ENCODE measurements around the gene RHOJ. TPM values are rescaled to one million over a fixed set of nuclear protein-coding genes. Genes with fewer than 3 reads are reported as not detected.

Gene RHOJ
- total RNA-seq, 1 donor from 2014 or later, result not detected

- TF ChIP-seq CTCF (IDR thresholded peaks at IDR 0.05; ENCODE audit: insufficient read depth, low read length, severe bottlenecking), result no peak
- no peak for FAIRE-seq
- no peaks in the 10 kb centered on the region for H3K36me3 ChIP-seq (ENCODE audit: control insufficient read depth, insufficient read depth, low read length)
Measured at GRCh38 chr14:63167044-63167443, 37.2 kb upstream of the RHOJ start.

GRCh38 chr14:63174760-63175191 is 29.5 kb upstream of the RHOJ start:
- no peak overlapping the region for H3K4me3 ChIP-seq (ENCODE audit: low read depth, low read length)
- FAIRE-seq (peak; percentile 64), DNase-seq (ENCODE audit: low read depth) (peak; percentile 64)
- H3K36me3 ChIP-seq (ENCODE audit: control insufficient read depth, insufficient read depth, low read length), result no peaks in the 10 kb centered on the region
- TF ChIP-seq CTCF (IDR thresholded peaks at IDR 0.05; ENCODE audit: insufficient read depth, low read length, severe bottlenecking), result peak; percentile 71
- no peaks in the 10 kb centered on the region for H3K27me3 ChIP-seq (ENCODE audit: control insufficient read depth, insufficient read depth, low read length)

More at GRCh38 chr14:63167044-63167443, 37.2 kb upstream of the RHOJ start:
- H3K4me3 ChIP-seq (ENCODE audit: low read depth, low read length), result no peak overlapping the region
- no peak for DNase-seq (ENCODE audit: low read depth)
- no peaks in the 10 kb centered on the region for H3K27me3 ChIP-seq (ENCODE audit: control insufficient read depth, insufficient read depth, low read length)

GRCh38 chr14:63175531-63175930 is 28.7 kb upstream of the RHOJ start:
- DNase-seq (ENCODE audit: low read depth), result no peak
- TF ChIP-seq CTCF (IDR thresholded peaks at IDR 0.05; ENCODE audit: insufficient read depth, low read length, severe bottlenecking), result no peak
- Histone ChIP-seq H3K4me3 (ENCODE audit: low read depth, low read length) (no peak overlapping the region), H3K36me3 (ENCODE audit: control insufficient read depth, insufficient read depth, low read length) (no peaks in the 10 kb centered on the region), H3K27me3 (ENCODE audit: control insufficient read depth, insufficient read depth, low read length) (no peaks in the 10 kb centered on the region)
- FAIRE-seq, result no peak

GRCh38 chr14:63178912-63179311 is 25.3 kb upstream of the RHOJ start:
- TF ChIP-seq CTCF (IDR thresholded peaks at IDR 0.05; ENCODE audit: insufficient read depth, low read length, severe bottlenecking), result no peak
- peak; percentile 100 for FAIRE-seq

GRCh38 chr14:63179383-63179782 is 24.9 kb upstream of the RHOJ start:
- no peaks in the 10 kb centered on the region for H3K27me3 ChIP-seq (ENCODE audit: control insufficient read depth, insufficient read depth, low read length)
- H3K4me3 ChIP-seq (ENCODE audit: low read depth, low read length), result no peak overlapping the region
- TF ChIP-seq CTCF (IDR thresholded peaks at IDR 0.05; ENCODE audit: insufficient read depth, low read length, severe bottlenecking), result no peak
- no peak for FAIRE-seq
- no peaks in the 10 kb centered on the region for H3K36me3 ChIP-seq (ENCODE audit: control insufficient read depth, insufficient read depth, low read length)
- peak; percentile 71 for DNase-seq (ENCODE audit: low read depth)

More at GRCh38 chr14:63178912-63179311, 25.3 kb upstream of the RHOJ start:
- H3K4me3 ChIP-seq (ENCODE audit: low read depth, low read length), result no peak overlapping the region
- peak; percentile 100 for DNase-seq (ENCODE audit: low read depth)
- no peaks in the 10 kb centered on the region for H3K27me3 ChIP-seq (ENCODE audit: control insufficient read depth, insufficient read depth, low read length)
- H3K36me3 ChIP-seq (ENCODE audit: control insufficient read depth, insufficient read depth, low read length), result no peaks in the 10 kb centered on the region

- no peak for TF ChIP-seq CTCF (IDR thresholded peaks at IDR 0.05; ENCODE audit: insufficient read depth, low read length, severe bottlenecking)
- H3K4me3 ChIP-seq (ENCODE audit: low read depth, low read length), result no peak overlapping the region
- DNase-seq (ENCODE audit: low read depth) (no peak), FAIRE-seq (no peak)
- no peaks in the 10 kb centered on the region for H3K27me3 ChIP-seq (ENCODE audit: control insufficient read depth, insufficient read depth, low read length)
- no peaks in the 10 kb centered on the region for H3K36me3 ChIP-seq (ENCODE audit: control insufficient read depth, insufficient read depth, low read length)
Measured at GRCh38 chr14:63180011-63180410, 24.2 kb upstream of the RHOJ start.

Measured in bronchial epithelial cell (primary cell).